ENCODE results near the gene HMGCLL1. TPM values are rescaled to one million over a fixed set of nuclear protein-coding genes. Genes with fewer than 3 reads are reported as not detected.

Gene HMGCLL1
- total RNA-seq, 2 experiments from 2014 or later, result not detected

DNA sequence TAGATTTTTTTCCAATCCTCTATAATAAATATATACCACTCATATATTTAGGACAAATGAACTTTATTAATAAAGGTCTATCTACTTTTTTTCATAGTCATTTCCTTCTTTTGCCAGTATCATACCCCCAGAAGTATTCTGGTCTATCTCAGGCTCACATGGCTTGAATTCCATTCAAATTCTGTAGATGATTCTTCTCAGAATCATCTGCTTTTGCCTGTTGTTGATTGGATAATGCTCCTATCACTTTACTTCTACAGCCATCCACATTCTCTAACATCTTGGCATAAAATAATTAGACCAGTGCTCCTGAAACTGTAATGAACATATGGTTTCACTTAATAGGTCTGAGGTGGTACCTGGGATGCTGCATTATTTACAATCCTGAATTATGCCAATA is 130.5 kb downstream of the HMGCLL1 start:
- no peak overlapping the region for H3K4me3 Mint-ChIP-seq
- no peaks in the 10 kb centered on the region for H3K9me3 Mint-ChIP-seq (ENCODE audit: low read depth)
- H3K27me3 Mint-ChIP-seq, result no peaks in the 10 kb centered on the region
- CTCF ChIA-PET, result no interaction called here
- DNase-seq (no peak), ATAC-seq (no peak)
- H3K36me3 Mint-ChIP-seq, result no peaks in the 10 kb centered on the region
- no peaks in the 10 kb centered on the region for H3K4me1 Mint-ChIP-seq
- no peak overlapping the region for H3K27ac Mint-ChIP-seq

GRCh38 chr6:55447891-55448290 is 131.1 kb downstream of the HMGCLL1 start:
- H3K36me3 Mint-ChIP-seq, result no peaks in the 10 kb centered on the region
- DNase-seq (no peak), ATAC-seq (no peak)
- H3K27ac Mint-ChIP-seq, result no peak overlapping the region
- H3K4me1 Mint-ChIP-seq, result no peaks in the 10 kb centered on the region
- no peaks in the 10 kb centered on the region for H3K9me3 Mint-ChIP-seq (ENCODE audit: low read depth)
- CTCF ChIA-PET, result no interaction called here
- no peak overlapping the region for H3K4me3 Mint-ChIP-seq
- H3K27me3 Mint-ChIP-seq, result no peaks in the 10 kb centered on the region

- Mint-ChIP-seq H3K4me3 (no peak overlapping the region), H3K27me3 (no peaks in the 10 kb centered on the region), H3K27ac (no peak overlapping the region), H3K4me1 (no peaks in the 10 kb centered on the region), H3K36me3 (no peaks in the 10 kb centered on the region), H3K9me3 (ENCODE audit: low read depth) (no peaks in the 10 kb centered on the region)
- CTCF ChIA-PET, result no interaction called here
- ATAC-seq (no peak), DNase-seq (no peak)
Measured at GRCh38 chr6:55445648-55446204, 133.3 kb downstream of the HMGCLL1 start.

DNA sequence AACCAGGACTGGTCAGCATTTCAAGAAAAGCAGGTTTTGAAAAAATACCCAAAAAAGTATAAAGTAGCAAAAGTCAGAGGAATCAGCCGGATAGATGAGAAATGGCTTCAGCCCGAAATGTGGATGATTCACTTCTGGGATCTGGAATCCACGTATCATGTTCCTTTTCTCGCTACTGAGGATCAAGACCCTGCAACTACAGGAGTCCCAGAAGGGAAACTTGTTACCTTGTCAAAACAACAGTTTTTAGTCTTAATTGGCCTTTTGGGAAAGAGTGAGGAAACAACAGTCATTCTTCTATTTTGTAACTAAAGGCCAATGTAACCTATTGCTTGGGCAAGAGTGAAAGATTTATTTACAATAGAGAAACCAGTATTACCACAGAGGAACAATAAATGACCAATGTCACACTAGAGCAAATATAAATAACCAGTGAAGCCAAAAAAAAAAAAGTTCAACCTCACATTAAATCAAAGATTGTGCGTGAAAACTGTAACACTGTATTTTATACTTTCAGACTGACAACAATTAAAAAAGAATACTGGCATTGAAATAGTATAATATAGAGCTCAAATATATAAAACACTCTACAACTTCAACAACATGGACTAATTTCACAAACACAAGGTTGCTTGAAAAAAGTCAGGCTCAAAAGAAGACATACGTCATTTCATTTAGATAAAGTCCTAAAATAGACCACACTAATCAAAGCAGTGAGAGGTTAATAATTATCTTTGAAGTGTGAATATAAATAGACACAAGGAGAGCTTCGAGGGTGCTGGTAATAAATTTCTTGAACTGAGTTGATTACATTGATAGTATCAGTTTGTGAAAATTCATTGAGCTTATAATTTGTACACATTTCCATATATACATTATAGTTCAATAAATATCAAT is 135.5 kb downstream of the HMGCLL1 start:
- Mint-ChIP-seq H3K27me3 (no peaks in the 10 kb centered on the region), H3K4me1 (no peaks in the 10 kb centered on the region), H3K27ac (no peak overlapping the region), H3K36me3 (no peaks in the 10 kb centered on the region), H3K9me3 (ENCODE audit: low read depth) (no peaks in the 10 kb centered on the region), H3K4me3 (no peak overlapping the region)
- CTCF ChIA-PET, result interaction anchor here (0.6 to 0.7 kb wide), 2 partner anchors 751 to 1352 kb away, joined by 3 to 4 read pairs; no protein-coding TSS in a partner anchor
- DNase-seq (no peak), ATAC-seq (no peak)

- H3K27me3 Mint-ChIP-seq, result no peaks in the 10 kb centered on the region
- CTCF ChIA-PET, result no interaction called here
- ATAC-seq, result no peak
Measured at GRCh38 chr6:55438203-55438602, 140.8 kb downstream of the HMGCLL1 start.

DNA sequence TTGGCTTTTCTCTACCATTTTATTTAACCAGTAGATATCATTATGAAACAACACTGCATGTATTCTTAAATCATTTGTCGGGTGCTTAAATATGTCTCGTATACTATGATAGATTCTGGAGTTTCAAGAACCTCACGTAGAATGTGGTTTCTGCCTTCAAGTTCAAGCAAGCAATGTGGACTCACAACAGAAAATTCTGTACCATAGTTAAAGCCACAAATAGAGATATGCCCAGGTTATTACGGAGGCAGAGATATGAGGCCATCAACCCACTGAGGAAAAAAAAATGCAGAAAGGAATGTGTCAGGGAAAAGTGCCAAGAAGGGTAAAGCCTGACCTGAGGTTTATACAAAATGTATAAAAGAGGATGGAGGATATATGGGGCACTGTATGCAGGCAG is 141.9 kb downstream of the HMGCLL1 start:
- H3K4me1 Mint-ChIP-seq, result no peaks in the 10 kb centered on the region
- H3K4me3 Mint-ChIP-seq, result no peak overlapping the region
- ATAC-seq, result no peak
- CTCF ChIA-PET, result no interaction called here
- H3K9me3 Mint-ChIP-seq (ENCODE audit: low read depth), result peaks cover 2% of the 10 kb centered on the region
- H3K36me3 Mint-ChIP-seq, result no peaks in the 10 kb centered on the region
- no peak for DNase-seq
- no peaks in the 10 kb centered on the region for H3K27me3 Mint-ChIP-seq
- H3K27ac Mint-ChIP-seq, result no peak overlapping the region

More at GRCh38 chr6:55438203-55438602, 140.8 kb downstream of the HMGCLL1 start:
- Mint-ChIP-seq H3K4me3 (no peak overlapping the region), H3K9me3 (ENCODE audit: low read depth) (peaks cover 2% of the 10 kb centered on the region), H3K27ac (no peak overlapping the region), H3K36me3 (no peaks in the 10 kb centered on the region), H3K4me1 (no peaks in the 10 kb centered on the region)
- DNase-seq, result no peak

GRCh38 chr6:55433446-55434130 is 145.4 kb downstream of the HMGCLL1 start:
- Mint-ChIP-seq H3K36me3 (no peaks in the 10 kb centered on the region), H3K4me3 (no peak overlapping the region), H3K27ac (no peak overlapping the region), H3K4me1 (no peaks in the 10 kb centered on the region), H3K9me3 (ENCODE audit: low read depth) (peaks cover 4% of the 10 kb centered on the region), H3K27me3 (no peaks in the 10 kb centered on the region)
- CTCF ChIA-PET, result no interaction called here
- ATAC-seq (no peak), DNase-seq (no peak)

DNA sequence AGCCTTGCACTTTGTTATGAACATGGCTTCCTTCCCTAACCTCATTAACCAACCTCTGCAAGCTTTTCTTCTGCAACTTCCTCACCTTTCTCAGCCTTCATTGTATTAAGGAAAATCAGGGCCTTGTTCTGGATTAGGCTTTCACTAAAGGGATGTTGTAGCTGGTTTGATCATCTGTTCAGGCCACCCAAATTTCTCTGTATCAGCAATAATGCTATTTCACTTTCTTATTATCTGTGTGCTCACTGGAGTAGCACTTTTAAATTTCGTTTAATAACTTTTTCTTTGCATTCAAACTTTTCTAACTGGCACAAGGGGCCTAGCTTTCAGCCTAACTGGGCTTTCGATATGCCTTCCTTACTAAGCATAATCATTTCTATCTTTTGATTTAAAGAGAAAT is 155.1 kb downstream of the HMGCLL1 start:
- H3K9me3 Mint-ChIP-seq (ENCODE audit: low read depth), result no peaks in the 10 kb centered on the region
- CTCF ChIA-PET, result no interaction called here
- no peak overlapping the region for H3K4me3 Mint-ChIP-seq
- no peak for DNase-seq
- no peak for ATAC-seq
- no peak overlapping the region for H3K27ac Mint-ChIP-seq
- no peaks in the 10 kb centered on the region for H3K27me3 Mint-ChIP-seq
- no peaks in the 10 kb centered on the region for H3K36me3 Mint-ChIP-seq
- no peaks in the 10 kb centered on the region for H3K4me1 Mint-ChIP-seq

- DNase-seq (no peak), ATAC-seq (no peak)
- peaks cover 14% of the 10 kb centered on the region for H3K9me3 Mint-ChIP-seq (ENCODE audit: low read depth)
- no peaks in the 10 kb centered on the region for H3K27me3 Mint-ChIP-seq
- no peaks in the 10 kb centered on the region for H3K36me3 Mint-ChIP-seq
- no peak overlapping the region for H3K27ac Mint-ChIP-seq
- no peak overlapping the region for H3K4me3 Mint-ChIP-seq
- CTCF ChIA-PET, result no interaction called here
- H3K4me1 Mint-ChIP-seq, result no peaks in the 10 kb centered on the region
Measured at GRCh38 chr6:55410674-55411073, 168.3 kb downstream of the HMGCLL1 start.

GRCh38 chr6:55405474-55406235 is 173.3 kb downstream of the HMGCLL1 start:
- Mint-ChIP-seq H3K27ac (no peak overlapping the region), H3K4me1 (no peaks in the 10 kb centered on the region), H3K36me3 (no peaks in the 10 kb centered on the region), H3K4me3 (no peak overlapping the region), H3K27me3 (no peaks in the 10 kb centered on the region), H3K9me3 (ENCODE audit: low read depth) (peaks cover 2% of the 10 kb centered on the region)
- CTCF ChIA-PET, result no interaction called here
- DNase-seq (no peak), ATAC-seq (no peak)

DNA sequence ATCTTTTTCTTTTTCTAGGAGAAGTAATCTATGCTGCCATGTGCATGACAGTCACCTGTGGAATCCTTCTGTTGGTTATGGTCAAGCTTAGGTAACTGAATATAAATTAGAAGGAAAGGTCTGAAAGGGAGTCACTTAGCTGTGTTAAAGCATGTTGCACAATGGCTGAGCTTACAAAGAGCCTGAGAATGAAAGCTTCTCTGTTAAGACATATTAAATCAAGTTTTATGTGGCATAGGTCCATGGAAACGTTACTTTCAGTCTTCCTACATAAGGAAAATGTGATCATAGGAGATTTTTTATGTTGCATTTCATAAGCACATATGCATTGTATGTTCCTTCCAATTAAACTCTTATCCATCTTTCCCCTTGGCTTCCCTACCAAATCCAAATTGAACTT is 179.6 kb downstream of the HMGCLL1 start:
- DNase-seq (no peak), ATAC-seq (no peak)
- H3K27ac Mint-ChIP-seq, result no peak overlapping the region
- H3K9me3 Mint-ChIP-seq (ENCODE audit: low read depth), result peaks cover 4% of the 10 kb centered on the region
- CTCF ChIA-PET, result no interaction called here
- H3K36me3 Mint-ChIP-seq, result no peaks in the 10 kb centered on the region
- H3K27me3 Mint-ChIP-seq, result no peaks in the 10 kb centered on the region
- no peaks in the 10 kb centered on the region for H3K4me1 Mint-ChIP-seq
- H3K4me3 Mint-ChIP-seq, result no peak overlapping the region

DNA sequence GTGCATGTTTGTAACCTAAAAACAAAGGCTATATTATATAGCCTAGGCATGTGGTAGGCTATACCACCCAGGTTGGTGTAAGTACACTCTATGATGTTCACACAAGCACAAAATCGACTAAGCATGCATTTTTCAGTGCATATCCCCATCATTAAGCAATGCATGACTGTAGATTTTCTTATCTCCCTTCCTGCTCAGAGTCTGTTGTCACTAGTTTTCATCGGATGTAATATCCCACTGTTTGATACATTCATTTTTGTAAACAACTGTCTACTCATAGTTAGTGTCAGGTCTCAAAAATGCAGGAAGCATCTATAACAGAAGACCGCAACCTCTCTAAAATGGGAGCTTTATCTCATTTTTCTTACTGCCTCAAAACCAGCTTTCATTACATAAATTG is 181.0 kb downstream of the HMGCLL1 start:
- ATAC-seq (no peak), DNase-seq (no peak)
- H3K9me3 Mint-ChIP-seq (ENCODE audit: low read depth), result peaks cover 2% of the 10 kb centered on the region
- no peaks in the 10 kb centered on the region for H3K27me3 Mint-ChIP-seq
- H3K4me1 Mint-ChIP-seq, result no peaks in the 10 kb centered on the region
- H3K36me3 Mint-ChIP-seq, result no peaks in the 10 kb centered on the region
- CTCF ChIA-PET, result no interaction called here
- no peak overlapping the region for H3K27ac Mint-ChIP-seq
- no peak overlapping the region for H3K4me3 Mint-ChIP-seq

GRCh38 chr6:55395871-55396270 is 183.1 kb downstream of the HMGCLL1 start:
- H3K4me1 Mint-ChIP-seq, result no peaks in the 10 kb centered on the region
- CTCF ChIA-PET, result no interaction called here
- DNase-seq (no peak), ATAC-seq (no peak)
- H3K9me3 Mint-ChIP-seq (ENCODE audit: low read depth), result peaks cover 6% of the 10 kb centered on the region
- no peaks in the 10 kb centered on the region for H3K36me3 Mint-ChIP-seq
- H3K4me3 Mint-ChIP-seq, result no peak overlapping the region
- H3K27me3 Mint-ChIP-seq, result no peaks in the 10 kb centered on the region
- H3K27ac Mint-ChIP-seq, result no peak overlapping the region
